DOHH2 (cell line): ENCODE data around the gene PSMD9.

Experiments used
- EZH2phosphoT487 ChIP-seq: fragments of 200-600 bp; sonication (generic); IDR thresholded peaks from 2 replicates; pipeline ENCODE4 v1.6.1; 2017; ENCODE audit warnings: borderline replicate concordance, mild to moderate bottlenecking, antibody characterized with exemption, low read length, moderate library complexity, mixed read lengths
- TF ChIP-seq, protein P1 (sequence below): fragments of 200-600 bp; sonication (generic); IDR thresholded peaks from one replicate; pipeline ENCODE4 v1.5.1; 2014; ENCODE audit warnings: antibody characterized with exemption, mild to moderate bottlenecking, low read depth, low read length; ENCODE audit not compliant: poor library complexity, severe bottlenecking

DNA sequence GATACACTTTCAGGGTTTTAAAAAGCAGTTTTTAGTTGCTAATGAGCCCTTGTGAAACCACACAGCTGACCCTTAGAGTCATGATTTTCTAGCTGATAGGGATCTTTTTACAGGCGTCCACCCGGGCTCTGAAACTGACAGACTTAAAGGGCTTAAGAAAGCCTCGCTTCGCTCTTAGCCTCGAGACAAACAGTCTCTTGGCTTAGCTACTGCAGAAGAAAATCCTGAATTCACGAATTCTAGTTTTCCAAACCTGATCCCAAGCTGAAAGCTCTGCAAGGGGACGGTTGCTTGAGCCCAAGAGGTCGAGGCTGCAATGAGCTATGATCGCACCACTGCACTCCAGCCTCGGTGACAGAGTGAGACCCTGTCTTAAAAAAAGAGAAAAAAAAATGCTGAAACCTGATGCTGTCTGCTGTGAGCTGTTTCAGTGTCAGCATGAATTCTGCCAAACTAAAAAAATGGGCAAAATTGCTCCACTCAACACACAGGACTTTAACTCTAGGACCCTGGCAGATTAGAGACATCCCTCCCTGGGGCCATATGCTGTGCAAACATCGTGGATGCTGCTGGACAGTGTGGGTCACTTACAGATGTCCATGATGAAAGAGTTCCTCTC, 26.8 kb upstream of the PSMD9 start:
- TF ChIP-seq, protein P1, sequence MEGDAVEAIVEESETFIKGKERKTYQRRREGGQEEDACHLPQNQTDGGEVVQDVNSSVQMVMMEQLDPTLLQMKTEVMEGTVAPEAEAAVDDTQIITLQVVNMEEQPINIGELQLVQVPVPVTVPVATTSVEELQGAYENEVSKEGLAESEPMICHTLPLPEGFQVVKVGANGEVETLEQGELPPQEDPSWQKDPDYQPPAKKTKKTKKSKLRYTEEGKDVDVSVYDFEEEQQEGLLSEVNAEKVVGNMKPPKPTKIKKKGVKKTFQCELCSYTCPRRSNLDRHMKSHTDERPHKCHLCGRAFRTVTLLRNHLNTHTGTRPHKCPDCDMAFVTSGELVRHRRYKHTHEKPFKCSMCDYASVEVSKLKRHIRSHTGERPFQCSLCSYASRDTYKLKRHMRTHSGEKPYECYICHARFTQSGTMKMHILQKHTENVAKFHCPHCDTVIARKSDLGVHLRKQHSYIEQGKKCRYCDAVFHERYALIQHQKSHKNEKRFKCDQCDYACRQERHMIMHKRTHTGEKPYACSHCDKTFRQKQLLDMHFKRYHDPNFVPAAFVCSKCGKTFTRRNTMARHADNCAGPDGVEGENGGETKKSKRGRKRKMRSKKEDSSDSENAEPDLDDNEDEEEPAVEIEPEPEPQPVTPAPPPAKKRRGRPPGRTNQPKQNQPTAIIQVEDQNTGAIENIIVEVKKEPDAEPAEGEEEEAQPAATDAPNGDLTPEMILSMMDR, result no peak
- TF ChIP-seq EZH2phosphoT487, result no peak
